A673 (cell line): ENCODE results near the gene FOXO3. TPM values are rescaled to one million over a fixed set of nuclear protein-coding genes. Genes with fewer than 3 reads are reported as not detected.

Source experiments
- BruUV-seq: library from RNA; stranded (reverse); fragments of 400-500 nt; replicated peaks from 2 replicates; lab custom pipeline; 2021; lab: Mats Ljungman, UMichigan
- CTCF ChIA-PET: fragments of 300-600 bp; sonication (Branson Sonifier 250); formaldehyde crosslinking; loops from one replicate; lab custom pipeline; 2022; ENCODE audit warnings: antibody characterized with exemption; lab: Charles Lee
- POLR2A ChIA-PET: fragments of 300-600 bp; sonication (Branson Sonifier 250); formaldehyde crosslinking; loops from one replicate; lab custom pipeline; 2022; ENCODE audit warnings: antibody characterized with exemption; ENCODE audit not compliant: low non-redundant PET; lab: Charles Lee
- DNase-seq: peaks from one replicate; pipeline ENCODE4 v3.0.0-alpha.2; 2015; ENCODE audit warnings: low spot score
- H3K27ac ChIP-seq: fragments of 200-600 bp; sonication (generic); 2 replicates; pipeline ENCODE4 v1.5.1; 2016; ENCODE audit warnings: mixed run types, low read depth, mild to moderate bottlenecking, mixed read lengths, antibody characterized with exemption, low read length; ENCODE audit not compliant: poor library complexity, severe bottlenecking
- H3K27me3 ChIP-seq: fragments of 200-600 bp; sonication (generic); replicated peaks from 2 replicates; pipeline ENCODE4 v1.6.1; 2017; ENCODE audit warnings: mixed run types, low read depth, mild to moderate bottlenecking, mixed read lengths, antibody characterized with exemption, low read length; ENCODE audit not compliant: insufficient read depth, poor library complexity
- H3K36me3 ChIP-seq: fragments of 200-600 bp; sonication (generic); 2 replicates; pipeline ENCODE4 v1.6.1; 2016; ENCODE audit warnings: mixed run types, mild to moderate bottlenecking, mixed read lengths, antibody characterized with exemption, low read length; ENCODE audit not compliant: insufficient read depth, poor library complexity, severe bottlenecking
- H3K4me1 ChIP-seq: fragments of 200-600 bp; sonication (generic); 2 replicates; pipeline ENCODE4 v1.6.1; 2017; ENCODE audit warnings: mixed run types, mild to moderate bottlenecking, mixed read lengths, antibody characterized with exemption, low read length; ENCODE audit not compliant: insufficient read depth, poor library complexity, severe bottlenecking
- H3K4me3 ChIP-seq: fragments of 200-600 bp; sonication (generic); 2 replicates; pipeline ENCODE4 v1.5.1; 2016; ENCODE audit warnings: low read depth, mixed run types, mild to moderate bottlenecking, mixed read lengths, low read length; ENCODE audit not compliant: poor library complexity, severe bottlenecking
- H3K9me3 ChIP-seq: fragments of 200-600 bp; sonication (generic); 2 replicates; pipeline ENCODE4 v1.6.1; 2016; ENCODE audit warnings: mixed run types, low read depth, mild to moderate bottlenecking, mixed read lengths, antibody characterized with exemption, low read length; ENCODE audit not compliant: poor library complexity, severe bottlenecking
- CTCF ChIP-seq: fragments of 300-800, 200-600 bp; sonication (generic); conservative IDR thresholded peaks from 2 replicates; pipeline ENCODE4 v1.5.1; 2017; ENCODE audit warnings: low read depth, mild to moderate bottlenecking, antibody characterized with exemption, low read length, moderate library complexity, mixed read lengths
- EZH2 ChIP-seq: fragments of 200-600 bp; sonication (generic); IDR thresholded peaks from 2 replicates; pipeline ENCODE4 v1.6.1; 2017; ENCODE audit warnings: borderline replicate concordance, low read depth, mild to moderate bottlenecking, mixed read lengths, antibody characterized with exemption, low read length; ENCODE audit not compliant: poor library complexity, severe bottlenecking
- intact Hi-C: fragments of 100-400 bp; cut with micrococcal nuclease; formaldehyde crosslinking; loops from one replicate; pipeline ENCODE4 v1.10.0; 2022; ENCODE audit not compliant: unreplicated experiment
- total RNA-seq: library from RNA; stranded (reverse); gene quantifications from 2 replicates; pipeline ENCODE4 v1.2.3, GENCODE V29; 2021

FOXO3 gene
- total RNA-seq, 1 experiment from 2014 or later, result 16.8 TPM

GRCh38 chr6:108616544-108616943, 55.8 kb downstream of the FOXO3 start:
- BruUV-seq, result no TSS peak
- H3K4me1 ChIP-seq, result no peaks in the 10 kb centered on the region
- no peak overlapping the region for H3K27ac ChIP-seq
- H3K4me3 ChIP-seq, result no peak overlapping the region
- H3K36me3 ChIP-seq, result no peaks in the 10 kb centered on the region
- intact Hi-C loops, result no loop called here
- POLR2A ChIA-PET, result interaction anchor here (0.7 kb wide), 1 partner anchor 29 kb away, joined by 3 read pairs; no protein-coding TSS in a partner anchor
- no peaks in the 10 kb centered on the region for H3K27me3 ChIP-seq
- DNase-seq, result no peak
- CTCF ChIA-PET, result no interaction called here
- no peaks in the 10 kb centered on the region for H3K9me3 ChIP-seq
- no peak for TF ChIP-seq CTCF
- no peak for TF ChIP-seq EZH2

- ChIA-PET POLR2A (no interaction called here), CTCF (no interaction called here)
- intact Hi-C loops, result no loop called here
- Histone ChIP-seq H3K27me3 (no peaks in the 10 kb centered on the region), H3K27ac (no peak overlapping the region), H3K4me3 (no peak overlapping the region), H3K36me3 (no peaks in the 10 kb centered on the region), H3K9me3 (no peaks in the 10 kb centered on the region), H3K4me1 (no peaks in the 10 kb centered on the region)
- no TSS peak for BruUV-seq
- TF ChIP-seq CTCF, result no peak
- TF ChIP-seq EZH2, result no peak
- no peak for DNase-seq
These were observed 56.3 kb downstream of the FOXO3 start for GRCh38 chr6:108616973-108617372.

GRCh38 chr6:108618623-108619152, 58.0 kb downstream of the FOXO3 start:
- BruUV-seq, result no TSS peak
- Histone ChIP-seq H3K4me3 (no peak overlapping the region), H3K27ac (no peak overlapping the region), H3K36me3 (no peaks in the 10 kb centered on the region), H3K27me3 (no peaks in the 10 kb centered on the region), H3K4me1 (no peaks in the 10 kb centered on the region), H3K9me3 (no peaks in the 10 kb centered on the region)
- no peak for DNase-seq
- intact Hi-C loops, result no loop called here
- ChIA-PET POLR2A (no interaction called here), CTCF (no interaction called here)
- TF ChIP-seq EZH2 (no peak), CTCF (no peak)
